AG04449 (cell line): ENCODE data around the gene ARHGAP5.

Experiments used
- CTCF ChIA-PET: fragments of 350-600 bp; formaldehyde crosslinking; extraction: SDS; loops from one replicate; lab custom pipeline; 2021; ENCODE audit warnings: antibody characterized with exemption; lab: Yijun Ruan, JAX
- POLR2A ChIA-PET: fragments of 400-600, 350-600 bp; formaldehyde crosslinking; extraction: SDS; loops from one replicate; lab custom pipeline; 2020; ENCODE audit warnings: antibody characterized with exemption, inconsistent platforms; lab: Yijun Ruan, JAX
- DNase-seq: peaks from one replicate; pipeline ENCODE4 v3.0.0-alpha.2; 2010; ENCODE audit warnings: low read depth, low spot score
- H3K4me3 ChIP-seq: 2 replicates; pipeline ENCODE4 v1.5.1; 2011; ENCODE audit warnings: low read depth, mild to moderate bottlenecking, control low read depth, low read length
- CTCF ChIP-seq: IDR thresholded peaks from one replicate; pipeline ENCODE4 v1.5.1; 2011; ENCODE audit warnings: mild to moderate bottlenecking, moderate library complexity, low read length, control low read depth, inconsistent platforms; ENCODE audit not compliant: insufficient read depth; ENCODE audit errors: missing control alignments

ARHGAP5 gene

GRCh38 chr14:32085845-32086383 lies 8.8 kb downstream of the ARHGAP5 start:
- TF ChIP-seq CTCF: no peak
- DNase-seq: no peak
- CTCF ChIA-PET: interaction anchor here (1.0 to 1.5 kb wide), 6 partner anchors 13 to 474 kb away, joined by 3 to 5 read pairs (median 4); no protein-coding TSS in a partner anchor
- H3K4me3 ChIP-seq: no peak overlapping the region
- POLR2A ChIA-PET: no interaction called here

- CTCF ChIA-PET: interaction anchor here (1.1 to 1.2 kb wide), 2 partner anchors 10 to 14 kb away, joined by 3 to 5 read pairs; no protein-coding TSS in a partner anchor
- no peak for DNase-seq
Observed at GRCh38 chr14:32087173-32087861, 10.2 kb downstream of the ARHGAP5 start.

GRCh38 chr14:32087907-32088306 lies 10.8 kb downstream of the ARHGAP5 start:
- ChIA-PET POLR2A (interaction anchor here (0.7 kb wide), 1 partner anchor 10 kb away, joined by 5 read pairs; no protein-coding TSS in a partner anchor), CTCF (interaction anchor here (1.2 kb wide), 1 partner anchor 9 kb away, joined by 3 read pairs; no protein-coding TSS in a partner anchor)
- TF ChIP-seq CTCF: no peak
- DNase-seq: no peak
- H3K4me3 ChIP-seq: no peak overlapping the region

More at GRCh38 chr14:32087173-32087861, 10.2 kb downstream of the ARHGAP5 start:
- POLR2A ChIA-PET: interaction anchor here (0.7 kb wide), 1 partner anchor 9 kb away, joined by 5 read pairs; no protein-coding TSS in a partner anchor
- H3K4me3 ChIP-seq: no peak overlapping the region
- TF ChIP-seq CTCF: no peak

- ChIA-PET POLR2A (no interaction called here), CTCF (interaction anchor here (1.1 kb wide), 1 partner anchor 17 kb away, joined by 4 read pairs; no protein-coding TSS in a partner anchor)
- no peak overlapping the region for H3K4me3 ChIP-seq
- no peak for TF ChIP-seq CTCF
- DNase-seq: no peak
Observed at GRCh38 chr14:32090686-32091085, 13.6 kb downstream of the ARHGAP5 start.

- CTCF ChIA-PET: no interaction called here
- DNase-seq: no peak
- TF ChIP-seq CTCF: no peak
- no peak overlapping the region for H3K4me3 ChIP-seq
- POLR2A ChIA-PET: no interaction called here
Observed at GRCh38 chr14:32099473-32099872, 22.4 kb downstream of the ARHGAP5 start.

GRCh38 chr14:32100175-32100574 lies 23.1 kb downstream of the ARHGAP5 start:
- ChIA-PET CTCF (no interaction called here), POLR2A (no interaction called here)
- no peak for TF ChIP-seq CTCF
- no peak overlapping the region for H3K4me3 ChIP-seq
- DNase-seq: no peak
